IMR-90 (cell line): ENCODE data around the gene CCDC171. TPM values are rescaled to one million over a fixed set of nuclear protein-coding genes. Genes with fewer than 3 reads are reported as not detected.

ENCODE experiments used
- ATAC-seq: fragments of 200-7000 bp; cut with Tn5 transposase; 2 replicates; pipeline ENCODE4 v1.9.1; 2020; ENCODE audit warnings: low read depth, mild to moderate bottlenecking, moderate library complexity
- BruUV-seq: library from RNA; stranded (reverse); fragments of 400-500 nt; replicated peaks from 2 replicates; lab custom pipeline; 2021; lab: Mats Ljungman, UMichigan
- CTCF ChIA-PET: fragments of 300-600 bp; formaldehyde crosslinking; extraction: SDS; loops from one replicate; lab custom pipeline; 2021; ENCODE audit warnings: antibody characterized with exemption; lab: Yijun Ruan, JAX
- POLR2A ChIA-PET: fragments of 300-600 bp; sonication (Branson Sonifier 250); formaldehyde crosslinking; loops from one replicate; lab custom pipeline; 2022; ENCODE audit warnings: antibody characterized with exemption; ENCODE audit not compliant: unreplicated experiment; lab: Charles Lee
- DNase-seq: peaks from one replicate; pipeline ENCODE4 v3.0.0; 2013
- H2AFZ ChIP-seq: replicated peaks from 2 replicates; pipeline ENCODE3; 2013; ENCODE audit warnings: low read length, mild to moderate bottlenecking; ENCODE audit not compliant: poor library complexity
- H2AK5ac ChIP-seq: 2 replicates; pipeline ENCODE4 v1.6.1; 2013; ENCODE audit warnings: low read depth, low read length, inconsistent platforms
- H2AK9ac ChIP-seq: replicated peaks from 2 replicates; pipeline ENCODE3; 2013; ENCODE audit warnings: mild to moderate bottlenecking, low read depth, low read length, moderate library complexity; ENCODE audit not compliant: poor library complexity
- H2BK120ac ChIP-seq: 2 replicates; pipeline ENCODE4 v1.6.1; 2013; ENCODE audit warnings: low read depth, low read length, inconsistent platforms
- H2BK15ac ChIP-seq: 3 replicates; pipeline ENCODE4 v1.6.1; 2013; ENCODE audit warnings: low read depth, low read length, inconsistent platforms
- H2BK20ac ChIP-seq: 2 replicates; pipeline ENCODE4 v1.6.1; 2013; ENCODE audit warnings: low read depth, mild to moderate bottlenecking, inconsistent platforms, low read length, moderate library complexity
- H2BK5ac ChIP-seq: 2 replicates; pipeline ENCODE4 v1.6.1; 2013; ENCODE audit warnings: mild to moderate bottlenecking, low read depth, low read length, inconsistent platforms; ENCODE audit not compliant: poor library complexity, severe bottlenecking
- H3K14ac ChIP-seq: replicated peaks from 2 replicates; pipeline ENCODE4 v1.6.1; 2013; ENCODE audit warnings: low read depth, low read length, inconsistent platforms
- H3K18ac ChIP-seq: 2 replicates; pipeline ENCODE4 v1.6.1; 2013; ENCODE audit warnings: low read depth, low read length, control low read depth
- H3K23ac ChIP-seq: 2 replicates; pipeline ENCODE4 v1.6.1; 2013; ENCODE audit warnings: low read depth, low read length, inconsistent platforms
- H3K27ac ChIP-seq: 2 replicates; pipeline ENCODE4 v1.5.1; 2013; ENCODE audit warnings: mild to moderate bottlenecking, control low read depth, low read length; ENCODE audit not compliant: insufficient read depth
- H3K27me3 ChIP-seq: 2 replicates; pipeline ENCODE4 v1.6.1; 2013; ENCODE audit warnings: low read length; ENCODE audit not compliant: control insufficient read depth, insufficient read depth
- H3K36me3 ChIP-seq: 2 replicates; pipeline ENCODE4 v1.6.1; 2013; ENCODE audit warnings: low read length, mixed read lengths; ENCODE audit not compliant: control insufficient read depth, insufficient read depth
- H3K4ac ChIP-seq: 2 replicates; pipeline ENCODE4 v1.6.1; 2013; ENCODE audit warnings: low read depth, low read length, inconsistent platforms
- H3K4me1 ChIP-seq: 2 replicates; pipeline ENCODE4 v1.6.1; 2013; ENCODE audit warnings: low read length, mixed read lengths; ENCODE audit not compliant: control insufficient read depth, insufficient read depth
- H3K4me2 ChIP-seq: 2 replicates; pipeline ENCODE4 v1.6.1; 2013; ENCODE audit warnings: low read depth, mild to moderate bottlenecking, control low read depth, low read length, moderate library complexity
- H3K4me3 ChIP-seq: 2 replicates; pipeline ENCODE4 v1.5.1; 2013; ENCODE audit warnings: low read depth, mild to moderate bottlenecking, control low read depth, low read length, moderate library complexity; ENCODE audit not compliant: insufficient read depth
- H3K56ac ChIP-seq: 2 replicates; pipeline ENCODE4 v1.6.1; 2013; ENCODE audit warnings: low read length, inconsistent platforms; ENCODE audit not compliant: insufficient read depth; ENCODE audit errors: extremely low read depth
- H3K79me1 ChIP-seq, 2 experiments: 2 replicates each; pipeline ENCODE4 v1.6.1; 2013; ENCODE audit warnings: low read length in 2 of 2, inconsistent platforms in 1 of 2, low read depth in 1 of 2
- H3K9ac ChIP-seq: 2 replicates; pipeline ENCODE4 v1.6.1; 2013; ENCODE audit warnings: low read depth, low read length, control low read depth
- H3K9me1 ChIP-seq: 2 replicates; pipeline ENCODE4 v1.6.1; 2013; ENCODE audit warnings: low read length, inconsistent platforms; ENCODE audit not compliant: insufficient read depth
- H3K9me3 ChIP-seq: 2 replicates; pipeline ENCODE4 v1.6.1; 2013; ENCODE audit warnings: low read length; ENCODE audit not compliant: control insufficient read depth, insufficient read depth
- H4K20me1 ChIP-seq: 2 replicates; pipeline ENCODE4 v1.6.1; 2013; ENCODE audit warnings: low read length, inconsistent platforms; ENCODE audit not compliant: insufficient read depth
- H4K5ac ChIP-seq: 2 replicates; pipeline ENCODE4 v1.6.1; 2013; ENCODE audit warnings: mild to moderate bottlenecking, low read depth, low read length, control low read depth
- H4K8ac ChIP-seq, 2 experiments: 2 replicates each; pipeline ENCODE4 v1.6.1; 2013; ENCODE audit warnings: low read depth in 2 of 2, low read length in 2 of 2, control low read depth in 1 of 2, inconsistent platforms in 1 of 2
- H4K91ac ChIP-seq: 2 replicates; pipeline ENCODE4 v1.6.1; 2013; ENCODE audit warnings: low read depth, low read length, inconsistent platforms; ENCODE audit not compliant: insufficient read depth
- CEBPB ChIP-seq: IDR thresholded peaks from 2 replicates; pipeline ENCODE4 v1.6.1; 2012; ENCODE audit warnings: low read depth, low read length, improper control_type of control experiment
- CHD1 ChIP-seq: IDR thresholded peaks from 2 replicates; pipeline ENCODE4 v1.6.1; 2012; ENCODE audit warnings: low read depth, low read length, improper control_type of control experiment
- FOS ChIP-seq: fragments of 150-350 bp; IDR thresholded peaks from 2 replicates; pipeline ENCODE4 v1.6.1; 2016; ENCODE audit warnings: low read depth, low read length
- MAZ ChIP-seq: IDR thresholded peaks from 2 replicates; pipeline ENCODE4 v1.6.1; 2012; ENCODE audit warnings: low read depth, mild to moderate bottlenecking, low read length, improper control_type of control experiment, moderate library complexity, borderline replicate concordance
- POLR2A ChIP-seq: IDR thresholded peaks from 2 replicates; pipeline ENCODE4 v1.6.1; 2012; ENCODE audit warnings: mild to moderate bottlenecking, low read depth, low read length
- RCOR1 ChIP-seq: IDR thresholded peaks from 2 replicates; pipeline ENCODE4 v1.6.1; 2012; ENCODE audit warnings: mild to moderate bottlenecking, low read length, improper control_type of control experiment; ENCODE audit not compliant: insufficient replicate concordance
- SMC3 ChIP-seq: fragments of 150-350 bp; IDR thresholded peaks from 2 replicates; pipeline ENCODE4 v1.6.1; 2016; ENCODE audit warnings: low read depth, mild to moderate bottlenecking, antibody characterized with exemption, low read length, moderate library complexity
- USF2 ChIP-seq: fragments of 150-350 bp; IDR thresholded peaks from 2 replicates; pipeline ENCODE4 v1.6.1; 2017; ENCODE audit warnings: mild to moderate bottlenecking, antibody characterized with exemption, low read length, low read depth
- dilution Hi-C: fragments of 300-500 bp; cut with HindIII; formaldehyde crosslinking; loops from one replicate; pipeline ENCODE4 v1.14.3; 2018; ENCODE audit warnings: low sequenced_read_pairs; ENCODE audit not compliant: unreplicated experiment
- in situ Hi-C: fragments of 300-500 bp; cut with MboI; formaldehyde crosslinking; loops from 3 replicates; pipeline ENCODE4 v1.14.3; 2019; ENCODE audit warnings: low sequenced_read_pairs, inconsistent platforms, mixed read lengths
- intact Hi-C: fragments of 100-400 bp; cut with micrococcal nuclease; formaldehyde crosslinking; loops from 2 replicates; pipeline ENCODE4 v1.10.0; 2022
- polyA plus RNA-seq, 3 experiments: library from polyadenylated mRNA; depleted of rRNA; stranded (reverse); fragments of >200 nt; gene quantifications; 2 replicates each; pipeline ENCODE4 v1.2.3, GENCODE V29; 2012; ENCODE audit warnings: low replicate concordance in 1 of 3
- total RNA-seq: library from RNA; depleted of rRNA; stranded (reverse); fragments of >200 nt; gene quantifications from 2 replicates; pipeline ENCODE4 v1.2.3, GENCODE V29; 2012

The CCDC171 gene
- total and polyA plus RNA-seq, 2 of the 4 experiments (the other 2 are of a cell fraction) = 0.63 to 2.2 TPM

GRCh38 chr9:15843316-15843715, 290.5 kb downstream of the CCDC171 start:
- Histone ChIP-seq H3K27ac (no peak overlapping the region), H2AK5ac (no peak overlapping the region), H2BK120ac (no peak overlapping the region), H4K91ac (no peak overlapping the region), H3K9ac (no peak overlapping the region), H3K18ac (no peak overlapping the region), H3K23ac (no peak overlapping the region), H2BK15ac (no peak overlapping the region), H2AK9ac (no peak overlapping the region), H3K4me1 (no peaks in the 10 kb centered on the region), H4K5ac (no peak overlapping the region), H3K27me3 (no peaks in the 10 kb centered on the region), H3K4me3 (no peak overlapping the region), H4K8ac (no peak overlapping the region), H3K14ac (no peak overlapping the region), H2BK20ac (no peak overlapping the region), H3K9me3 (no peaks in the 10 kb centered on the region), H3K79me1 (no peaks in the 10 kb centered on the region), H3K9me1 (no peaks in the 10 kb centered on the region), H3K36me3 (no peaks in the 10 kb centered on the region), H4K20me1 (no peaks in the 10 kb centered on the region), H3K56ac (no peak overlapping the region), H2BK5ac (no peak overlapping the region), H3K4me2 (no peak overlapping the region), H2AFZ (no peak overlapping the region), H3K4ac (no peak overlapping the region)
- TF ChIP-seq RCOR1 (no peak), POLR2A (no peak), USF2 (no peak), CEBPB (no peak), SMC3 (no peak), MAZ (no peak), CHD1 (no peak), FOS (no peak)
- in situ Hi-C loops = no loop called here
- dilution Hi-C loops = no loop called here
- POLR2A ChIA-PET = no interaction called here
- ATAC-seq (no peak), DNase-seq (no peak)
- no TSS peak for BruUV-seq
- CTCF ChIA-PET = no interaction called here
- intact Hi-C loops = no loop called here
